ENCODE measurements around the gene CNPY3. TPM values are rescaled to one million over a fixed set of nuclear protein-coding genes. Genes with fewer than 3 reads are reported as not detected.

The CNPY3 gene
- total and polyA plus RNA-seq, 2 of the 13 experiments (the other 11 are each of a cell fraction or from before 2014, with no cell fraction given) = 42.3 to 60.2 TPM

DNA sequence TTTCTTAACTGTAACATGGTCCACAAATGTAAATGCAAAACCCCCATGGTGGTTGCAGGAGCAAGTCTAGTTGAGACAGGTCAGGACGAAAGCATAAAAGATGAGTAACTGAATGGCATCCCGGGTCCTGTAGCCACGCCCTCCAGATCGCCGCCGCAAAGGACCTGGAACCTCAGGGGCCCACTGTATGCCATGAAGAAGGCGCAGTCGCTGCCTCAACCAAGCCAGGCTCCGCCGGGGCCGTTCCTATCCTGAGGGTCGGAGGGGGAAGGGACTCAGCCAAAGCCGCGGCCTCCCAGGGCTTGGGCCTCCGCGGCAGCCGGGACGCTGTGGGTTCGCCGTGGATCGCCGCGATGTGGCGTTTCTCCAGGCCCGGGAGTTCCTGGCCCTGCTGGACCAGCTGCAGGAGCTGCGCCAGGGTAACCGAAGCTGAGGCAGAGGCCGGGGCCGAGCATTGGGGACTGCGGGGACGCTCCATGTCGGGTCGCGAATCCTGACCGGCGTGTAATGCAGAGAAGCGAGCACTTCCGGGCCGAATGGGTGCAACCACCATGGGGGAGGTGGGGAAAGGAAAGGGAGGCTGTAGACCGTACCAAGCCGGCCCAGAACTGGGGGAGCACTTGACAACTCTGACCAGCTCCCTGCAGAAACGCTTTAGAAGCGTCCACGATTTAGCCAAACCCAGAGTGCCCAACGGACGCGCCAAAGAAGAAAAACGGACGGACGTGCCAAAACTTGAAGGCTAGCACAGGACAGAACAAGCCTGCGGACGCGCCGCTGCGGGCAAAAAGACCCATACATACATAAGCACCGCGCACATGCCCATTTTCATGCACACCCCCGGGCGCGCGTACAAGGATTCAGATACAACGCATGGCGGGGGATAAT lies 38.7 kb upstream of the CNPY3 start (continued):
- TF ChIP-seq ZNF552 (CRISPR knock-in tag; IDR thresholded peaks at IDR 0.05; ENCODE audit: borderline replicate concordance) (no peak; the same call in 1 of the 2 replicates), GMEB2 (CRISPR knock-in tag; IDR thresholded peaks at IDR 0.05; ENCODE audit: low read depth) (no peak), ETV5 (CRISPR knock-in tag; IDR thresholded peaks at IDR 0.05; ENCODE audit: borderline replicate concordance) (peak; percentile 89), BHLHE40 (IDR thresholded peaks at IDR 0.05; ENCODE audit: low read length) (peak; percentile 97), HOXD1 (CRISPR knock-in tag; IDR thresholded peaks at IDR 0.05) (peak; percentile 81; the same call in 1 of the 2 replicates), ZNF703 (CRISPR knock-in tag; IDR thresholded peaks at IDR 0.05; ENCODE audit: borderline replicate concordance) (no peak), DNMT1 (CRISPR knock-in tag; IDR thresholded peaks at IDR 0.05) (peak; percentile 86; the same call in 1 of the 2 replicates), CAMTA2 (CRISPR knock-in tag; IDR thresholded peaks at IDR 0.05; ENCODE audit: borderline replicate concordance) (peak; percentile 68; the same call in 1 of the 2 replicates), NR2F1 (CRISPR knock-in tag; IDR thresholded peaks at IDR 0.05) (peak; percentile 32 to 44; a peak in 1 of 4 replicates), ZNF644 (CRISPR knock-in tag; IDR thresholded peaks at IDR 0.05; ENCODE audit: low read depth) (no peak), RBFOX2 (IDR thresholded peaks at IDR 0.05; ENCODE audit: low read depth, low read length) (peak; percentile 99), SETDB1 (CRISPR knock-in tag; IDR thresholded peaks at IDR 0.05; ENCODE audit: borderline replicate concordance) (no peak), ZNF616 (CRISPR knock-in tag; IDR thresholded peaks at IDR 0.05; ENCODE audit: low read depth) (peak; percentile 87), NFIC (IDR thresholded peaks at IDR 0.05; ENCODE audit: low read length) (0 out of 2 replicates have a peak, but pooled peaks have one; percentile 55), PRMT3 (CRISPR knock-in tag; IDR thresholded peaks at IDR 0.05; ENCODE audit: borderline replicate concordance, low read depth) (peak; percentile 89), ATM (IDR thresholded peaks at IDR 0.05; ENCODE audit: borderline replicate concordance) (no peak)
- TF ChIP-seq, protein P1, sequence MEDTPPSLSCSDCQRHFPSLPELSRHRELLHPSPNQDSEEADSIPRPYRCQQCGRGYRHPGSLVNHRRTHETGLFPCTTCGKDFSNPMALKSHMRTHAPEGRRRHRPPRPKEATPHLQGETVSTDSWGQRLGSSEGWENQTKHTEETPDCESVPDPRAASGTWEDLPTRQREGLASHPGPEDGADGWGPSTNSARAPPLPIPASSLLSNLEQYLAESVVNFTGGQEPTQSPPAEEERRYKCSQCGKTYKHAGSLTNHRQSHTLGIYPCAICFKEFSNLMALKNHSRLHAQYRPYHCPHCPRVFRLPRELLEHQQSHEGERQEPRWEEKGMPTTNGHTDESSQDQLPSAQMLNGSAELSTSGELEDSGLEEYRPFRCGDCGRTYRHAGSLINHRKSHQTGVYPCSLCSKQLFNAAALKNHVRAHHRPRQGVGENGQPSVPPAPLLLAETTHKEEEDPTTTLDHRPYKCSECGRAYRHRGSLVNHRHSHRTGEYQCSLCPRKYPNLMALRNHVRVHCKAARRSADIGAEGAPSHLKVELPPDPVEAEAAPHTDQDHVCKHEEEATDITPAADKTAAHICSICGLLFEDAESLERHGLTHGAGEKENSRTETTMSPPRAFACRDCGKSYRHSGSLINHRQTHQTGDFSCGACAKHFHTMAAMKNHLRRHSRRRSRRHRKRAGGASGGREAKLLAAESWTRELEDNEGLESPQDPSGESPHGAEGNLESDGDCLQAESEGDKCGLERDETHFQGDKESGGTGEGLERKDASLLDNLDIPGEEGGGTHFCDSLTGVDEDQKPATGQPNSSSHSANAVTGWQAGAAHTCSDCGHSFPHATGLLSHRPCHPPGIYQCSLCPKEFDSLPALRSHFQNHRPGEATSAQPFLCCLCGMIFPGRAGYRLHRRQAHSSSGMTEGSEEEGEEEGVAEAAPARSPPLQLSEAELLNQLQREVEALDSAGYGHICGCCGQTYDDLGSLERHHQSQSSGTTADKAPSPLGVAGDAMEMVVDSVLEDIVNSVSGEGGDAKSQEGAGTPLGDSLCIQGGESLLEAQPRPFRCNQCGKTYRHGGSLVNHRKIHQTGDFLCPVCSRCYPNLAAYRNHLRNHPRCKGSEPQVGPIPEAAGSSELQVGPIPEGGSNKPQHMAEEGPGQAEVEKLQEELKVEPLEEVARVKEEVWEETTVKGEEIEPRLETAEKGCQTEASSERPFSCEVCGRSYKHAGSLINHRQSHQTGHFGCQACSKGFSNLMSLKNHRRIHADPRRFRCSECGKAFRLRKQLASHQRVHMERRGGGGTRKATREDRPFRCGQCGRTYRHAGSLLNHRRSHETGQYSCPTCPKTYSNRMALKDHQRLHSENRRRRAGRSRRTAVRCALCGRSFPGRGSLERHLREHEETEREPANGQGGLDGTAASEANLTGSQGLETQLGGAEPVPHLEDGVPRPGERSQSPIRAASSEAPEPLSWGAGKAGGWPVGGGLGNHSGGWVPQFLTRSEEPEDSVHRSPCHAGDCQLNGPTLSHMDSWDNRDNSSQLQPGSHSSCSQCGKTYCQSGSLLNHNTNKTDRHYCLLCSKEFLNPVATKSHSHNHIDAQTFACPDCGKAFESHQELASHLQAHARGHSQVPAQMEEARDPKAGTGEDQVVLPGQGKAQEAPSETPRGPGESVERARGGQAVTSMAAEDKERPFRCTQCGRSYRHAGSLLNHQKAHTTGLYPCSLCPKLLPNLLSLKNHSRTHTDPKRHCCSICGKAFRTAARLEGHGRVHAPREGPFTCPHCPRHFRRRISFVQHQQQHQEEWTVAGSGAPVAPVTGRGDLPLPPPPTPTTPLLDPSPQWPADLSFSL (CRISPR knock-in tag; IDR thresholded peaks at IDR 0.05) = peak; percentile 74; the same call in 1 of the 2 replicates
- TF ChIP-seq, protein P2, sequence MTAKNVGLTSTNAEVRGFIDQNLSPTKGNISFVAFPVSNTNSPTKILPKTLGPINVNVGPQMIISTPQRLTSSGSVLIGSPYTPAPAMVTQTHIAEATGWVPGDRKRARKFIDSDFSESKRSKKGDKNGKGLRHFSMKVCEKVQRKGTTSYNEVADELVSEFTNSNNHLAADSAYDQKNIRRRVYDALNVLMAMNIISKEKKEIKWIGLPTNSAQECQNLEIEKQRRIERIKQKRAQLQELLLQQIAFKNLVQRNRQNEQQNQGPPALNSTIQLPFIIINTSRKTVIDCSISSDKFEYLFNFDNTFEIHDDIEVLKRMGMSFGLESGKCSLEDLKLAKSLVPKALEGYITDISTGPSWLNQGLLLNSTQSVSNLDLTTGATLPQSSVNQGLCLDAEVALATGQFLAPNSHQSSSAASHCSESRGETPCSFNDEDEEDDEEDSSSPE (CRISPR knock-in tag; IDR thresholded peaks at IDR 0.05) = no peak; the same call in 1 of the 2 replicates
- TF ChIP-seq, protein P3, sequence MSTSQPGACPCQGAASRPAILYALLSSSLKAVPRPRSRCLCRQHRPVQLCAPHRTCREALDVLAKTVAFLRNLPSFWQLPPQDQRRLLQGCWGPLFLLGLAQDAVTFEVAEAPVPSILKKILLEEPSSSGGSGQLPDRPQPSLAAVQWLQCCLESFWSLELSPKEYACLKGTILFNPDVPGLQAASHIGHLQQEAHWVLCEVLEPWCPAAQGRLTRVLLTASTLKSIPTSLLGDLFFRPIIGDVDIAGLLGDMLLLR (CRISPR knock-in tag; IDR thresholded peaks at IDR 0.05) = peak; percentile 76
